ENCODE data around the gene KRT5.
"Not testable (repeated sequence)": the region's sequence is repeated elsewhere in the genome, so short reads cannot be mapped to it uniquely, and the experiment has no call there.

Gene KRT5

DNA sequence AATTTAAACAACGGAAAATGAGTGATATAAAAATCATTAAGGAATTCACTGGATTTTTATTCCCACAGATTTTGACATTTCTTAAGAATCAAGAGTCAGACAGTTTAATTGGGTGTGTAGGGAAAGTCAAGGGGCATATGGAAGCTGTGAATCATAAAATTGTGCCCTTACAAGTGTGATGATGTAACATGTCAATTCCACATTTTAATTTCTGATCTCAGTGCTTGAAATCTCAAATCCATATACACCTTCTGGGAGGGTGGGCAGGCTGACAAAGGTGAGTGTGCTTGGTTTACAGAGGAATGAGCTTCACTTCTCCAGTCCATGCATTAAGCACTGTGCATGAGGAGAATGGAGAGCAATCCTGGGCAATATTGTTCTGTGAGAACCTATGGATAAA is 26.1 kb downstream of the KRT5 start:
- DNase-seq: no peak

DNA sequence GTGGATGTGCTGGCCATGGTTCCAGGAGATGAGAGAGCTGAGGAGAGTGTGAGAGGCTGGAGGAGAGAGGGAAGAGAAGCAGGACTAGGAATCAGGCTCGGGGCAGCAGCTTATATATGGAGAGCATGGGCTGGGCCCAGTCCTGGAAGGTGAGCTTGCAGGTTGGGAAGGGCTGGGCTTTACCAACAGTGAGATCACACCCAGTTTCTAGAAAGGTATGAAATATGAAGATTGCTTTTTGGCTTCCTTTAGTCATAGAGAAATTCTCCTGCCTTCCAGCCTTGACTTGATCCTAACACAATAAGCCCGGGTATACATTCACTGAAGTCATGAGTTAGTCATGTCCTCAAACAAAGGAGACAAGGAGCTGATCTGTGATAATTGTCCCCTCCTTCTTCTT is 27.0 kb downstream of the KRT5 start, which contains the start of gene KRT6A:
KRT6A (minus strand) TSS at position 86 of the 400 bp plus-strand sequence; CDS start at position 17, 69 bp downstream.
- DNase-seq: no peak

DNA sequence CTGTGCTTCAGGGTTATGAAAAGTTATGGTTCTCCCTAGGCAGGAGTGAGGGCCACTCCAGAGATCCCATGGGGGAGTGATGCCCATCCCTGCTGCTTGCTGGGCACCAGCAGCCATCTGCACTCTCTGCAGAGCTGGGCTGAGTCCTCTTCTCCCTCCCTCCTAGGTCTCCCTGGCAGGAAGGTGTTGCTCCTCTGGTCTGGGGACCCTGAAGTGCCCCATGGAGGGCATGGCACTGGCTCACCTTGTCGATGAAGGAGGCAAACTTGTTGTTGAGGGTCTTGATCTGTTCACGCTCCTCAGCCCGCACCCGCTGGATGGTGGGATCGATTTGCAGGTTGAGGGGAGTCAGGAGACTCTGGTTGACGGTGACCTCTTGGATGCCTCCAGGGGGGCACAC is 27.8 kb downstream of the KRT5 start:
- DNase-seq: not testable (repeated sequence)

DNA sequence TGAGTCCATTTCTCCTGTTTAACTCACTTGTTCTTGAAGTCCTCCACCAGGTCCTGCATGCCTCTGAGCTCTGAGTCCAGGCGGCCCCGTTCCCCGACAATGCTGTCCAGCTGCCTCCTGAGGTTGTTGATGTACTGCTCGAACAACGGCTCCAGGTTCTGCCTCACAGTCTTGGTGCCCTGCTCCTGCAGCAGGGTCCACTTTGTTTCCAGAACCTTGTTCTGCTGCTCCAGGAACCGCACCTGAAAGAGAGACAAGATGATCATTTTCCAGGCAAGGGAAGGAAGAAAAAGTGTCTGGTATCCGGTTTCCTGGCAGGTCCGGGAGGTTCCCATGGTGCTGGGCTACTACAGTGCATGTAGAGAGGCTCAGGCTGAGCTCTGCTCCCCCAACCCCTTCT is 28.7 kb downstream of the KRT5 start:
- not testable (repeated sequence) for DNase-seq

DNA sequence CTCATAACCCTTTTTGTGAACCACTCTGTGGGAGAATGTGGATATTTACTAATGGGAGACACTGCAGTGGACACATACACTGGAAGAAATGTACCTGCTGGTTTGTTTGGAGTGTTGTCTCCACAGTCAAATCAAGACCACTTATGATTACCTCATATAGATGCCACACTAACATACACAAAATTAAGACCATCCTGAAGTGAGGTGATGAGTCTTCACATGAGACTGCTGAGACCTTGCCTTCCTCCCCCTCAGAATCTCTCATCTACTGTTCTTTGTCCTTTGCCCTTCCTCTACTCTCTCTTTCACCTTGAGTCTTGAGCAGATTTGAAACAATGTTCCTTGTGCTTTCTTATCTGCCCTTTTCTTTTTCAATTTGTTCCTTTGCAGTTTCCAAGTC is 31.5 kb downstream of the KRT5 start:
- DNase-seq: no peak

DNA sequence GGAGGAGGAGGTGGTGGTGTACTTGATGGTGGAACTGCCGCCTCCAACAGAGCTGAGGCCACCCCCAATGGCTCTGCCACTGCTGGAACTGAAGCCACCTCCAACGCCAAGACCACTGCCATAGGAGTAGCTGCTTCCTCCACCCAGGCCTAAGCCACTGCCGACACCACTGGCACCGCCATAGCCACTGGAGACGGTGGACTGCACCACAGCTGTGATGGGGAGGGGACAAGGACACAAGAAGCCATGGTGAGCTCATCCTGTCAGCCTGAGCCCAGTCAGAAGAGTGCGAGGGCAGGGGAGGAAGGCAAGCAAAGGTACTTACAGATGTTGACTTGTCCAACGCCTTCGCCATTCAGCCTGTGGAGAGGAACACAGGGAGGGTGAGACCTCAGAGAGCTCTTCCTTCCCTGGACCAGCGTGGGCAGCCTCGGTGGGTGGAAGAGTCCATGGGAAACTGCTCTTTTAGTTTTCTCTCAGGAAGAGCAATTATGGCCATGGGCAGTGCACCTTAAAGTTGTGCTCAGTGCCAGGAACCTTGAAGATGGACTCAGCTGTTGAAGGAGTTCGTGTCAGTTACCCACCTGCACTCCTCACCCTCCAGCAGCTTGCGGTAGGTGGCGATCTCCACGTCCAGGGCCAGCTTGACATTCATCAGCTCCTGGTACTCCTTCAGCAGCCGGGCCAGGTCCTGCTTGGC is 32.3 kb downstream of the KRT5 start:
- DNase-seq: not testable (repeated sequence)

DNA sequence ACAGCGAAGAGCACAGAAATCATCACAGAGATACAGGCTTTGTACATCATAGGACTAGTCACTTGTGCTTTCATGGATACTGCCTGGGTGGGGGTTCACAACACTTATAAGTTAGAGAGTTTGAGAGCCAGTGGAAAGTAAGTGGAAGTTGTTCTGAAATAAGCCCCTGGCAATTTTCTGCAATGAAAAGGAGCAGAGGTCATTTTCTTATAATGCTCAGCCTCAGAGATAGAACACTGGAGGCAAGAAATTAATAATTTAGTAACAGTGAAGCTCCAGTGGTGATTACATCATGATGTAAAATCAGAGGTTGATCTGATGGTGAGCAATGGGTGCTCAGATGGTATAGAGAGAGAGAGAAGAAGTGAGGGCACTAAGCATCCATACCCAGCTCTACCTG is 33.0 kb downstream of the KRT5 start:
- DNase-seq: no peak

DNA sequence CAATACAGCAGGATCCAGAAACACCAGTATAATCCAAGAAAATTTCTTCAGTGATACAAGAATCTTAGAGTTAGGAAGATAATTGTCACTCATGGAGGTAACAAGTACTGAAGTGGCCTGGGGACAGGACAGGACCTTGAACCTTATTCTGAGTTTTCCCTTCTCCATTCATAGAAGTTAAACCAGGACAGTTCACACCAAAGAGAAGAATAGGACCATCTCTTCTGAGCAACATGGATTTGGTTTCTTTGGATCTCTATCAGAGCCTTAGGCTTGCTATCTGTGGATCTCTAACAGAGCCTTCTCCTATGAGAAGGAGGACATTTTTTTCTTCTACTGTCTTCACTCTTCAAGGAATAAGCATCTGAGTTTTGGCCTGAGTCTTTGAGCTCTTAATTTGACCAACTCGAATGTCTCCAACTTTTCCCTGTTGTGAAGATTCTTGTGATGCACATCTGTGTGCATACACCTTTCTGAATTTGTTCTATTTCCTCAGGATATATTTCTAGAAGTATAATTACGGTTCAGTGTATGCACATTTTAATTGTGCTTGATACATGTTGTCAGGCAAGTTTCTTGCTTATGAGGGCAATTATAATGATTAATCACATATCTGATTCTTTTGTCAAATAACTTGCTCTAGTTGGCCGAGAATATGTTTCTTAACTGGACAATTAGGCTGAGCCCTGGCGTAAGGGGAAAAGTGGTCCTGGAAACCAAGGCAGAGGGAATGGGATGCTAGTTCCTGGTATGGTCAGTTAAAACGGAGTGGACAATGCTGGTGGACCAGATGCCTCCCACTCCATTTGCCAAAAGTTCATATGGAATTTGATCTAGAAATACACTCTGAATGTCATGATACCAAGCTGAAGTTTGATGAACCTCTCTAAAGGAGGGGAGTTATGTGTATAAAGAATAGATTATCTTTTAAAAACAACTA is 33.8 kb downstream of the KRT5 start:
- no peak for DNase-seq

DNA sequence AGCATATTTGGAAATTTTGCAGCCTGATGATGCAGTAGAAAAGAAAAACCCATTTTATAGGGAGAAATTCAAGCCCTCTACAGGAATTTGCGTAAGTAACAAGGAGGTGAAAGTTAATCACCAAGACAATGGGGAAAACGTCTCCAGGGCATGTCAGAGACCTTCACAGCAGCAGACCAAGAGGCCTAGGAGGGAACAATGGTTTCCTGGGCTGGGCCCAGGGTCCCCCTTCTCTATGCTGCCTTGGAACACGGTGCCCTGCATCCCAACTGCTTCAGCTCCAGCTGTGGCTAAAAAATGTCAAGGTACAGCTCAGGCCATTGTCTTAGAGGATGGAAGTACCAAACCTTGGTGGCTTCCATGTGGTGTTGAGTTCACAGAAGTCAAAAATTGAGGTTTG is 40.1 kb downstream of the KRT5 start:
- DNase-seq: no peak

DNA sequence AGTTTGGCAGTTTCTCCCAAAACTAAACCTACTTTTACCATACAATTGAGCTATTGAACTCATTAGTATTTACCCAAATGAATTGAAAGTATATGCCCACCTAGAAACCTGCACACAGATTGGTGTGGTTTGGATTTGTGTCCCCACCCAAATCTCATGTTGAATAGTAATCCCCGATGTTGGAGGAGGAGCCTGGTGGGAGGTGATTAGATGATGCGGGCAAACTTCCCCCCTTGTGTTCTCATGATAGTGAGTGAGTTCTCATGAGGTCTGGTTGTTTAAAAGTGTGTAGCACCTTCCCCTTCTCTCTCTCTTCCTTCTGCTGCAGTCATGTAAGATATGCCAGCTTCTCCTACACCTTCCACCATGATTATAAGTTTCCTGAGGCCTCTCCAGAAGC is 42.5 kb downstream of the KRT5 start:
- no peak for DNase-seq

DNA sequence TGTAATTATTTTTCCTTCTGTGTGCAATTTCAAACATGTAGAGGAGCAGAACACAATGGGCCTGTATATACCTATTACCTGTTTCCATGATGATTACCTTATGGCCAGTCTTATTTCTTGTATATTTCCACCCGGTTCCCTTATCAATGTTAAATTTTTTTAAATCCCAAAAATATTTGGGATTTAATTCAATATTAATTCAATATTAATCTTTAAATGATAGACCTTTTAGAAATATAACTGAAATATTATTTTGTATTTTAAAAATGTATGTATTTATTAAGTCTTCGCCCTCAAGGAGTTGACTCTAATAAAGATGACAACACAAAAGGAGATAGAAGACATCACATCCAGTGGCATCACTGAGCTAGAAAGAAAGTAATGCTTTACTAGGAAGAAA is 46.0 kb downstream of the KRT5 start:
- DNase-seq: no peak

DNA sequence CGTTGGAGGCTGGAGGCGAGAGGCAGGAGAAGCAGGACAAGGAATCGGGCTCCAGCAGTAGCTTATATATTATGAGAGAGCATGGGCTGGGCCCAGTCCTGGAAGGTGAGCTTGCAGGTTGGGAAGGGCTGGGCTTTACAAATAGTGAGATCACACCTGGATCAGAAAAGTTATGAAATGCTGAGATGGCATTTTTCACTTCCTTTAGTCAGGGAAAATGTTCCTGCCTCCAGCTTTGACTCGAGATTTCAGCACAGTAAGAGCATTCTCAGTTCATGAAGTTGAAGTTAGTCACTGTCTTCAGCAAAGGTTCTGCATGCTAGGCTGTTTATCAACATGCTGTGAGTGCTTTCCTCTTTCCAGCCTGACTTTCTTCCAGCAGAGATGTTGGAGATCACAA is 46.4 kb downstream of the KRT5 start, which contains the start of gene KRT6C:
KRT6C (minus strand) TSS at position 38 of the 400 bp plus-strand sequence. CDS start 68 bp downstream, outside the sequence.
- DNase-seq: no peak

DNA sequence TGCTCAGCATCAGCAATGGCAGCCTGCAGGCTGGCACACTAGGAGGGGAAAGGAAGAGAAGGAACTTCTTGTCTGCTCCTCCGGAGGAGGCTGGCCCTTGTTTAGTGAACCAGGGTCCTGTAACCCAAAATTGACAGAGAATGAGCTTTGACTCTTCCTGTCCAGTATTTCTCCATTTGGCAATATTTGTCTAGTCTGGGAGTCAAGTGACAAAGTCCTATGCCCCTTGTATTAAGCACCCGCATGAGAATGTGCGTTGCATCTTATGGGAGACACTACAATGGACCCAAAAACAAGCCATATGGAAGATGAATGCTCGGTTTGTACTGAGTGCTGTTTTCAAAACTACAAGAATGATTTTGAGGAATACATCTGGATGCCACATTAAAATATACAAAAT is 50.3 kb downstream of the KRT5 start:
- DNase-seq: no peak

DNA sequence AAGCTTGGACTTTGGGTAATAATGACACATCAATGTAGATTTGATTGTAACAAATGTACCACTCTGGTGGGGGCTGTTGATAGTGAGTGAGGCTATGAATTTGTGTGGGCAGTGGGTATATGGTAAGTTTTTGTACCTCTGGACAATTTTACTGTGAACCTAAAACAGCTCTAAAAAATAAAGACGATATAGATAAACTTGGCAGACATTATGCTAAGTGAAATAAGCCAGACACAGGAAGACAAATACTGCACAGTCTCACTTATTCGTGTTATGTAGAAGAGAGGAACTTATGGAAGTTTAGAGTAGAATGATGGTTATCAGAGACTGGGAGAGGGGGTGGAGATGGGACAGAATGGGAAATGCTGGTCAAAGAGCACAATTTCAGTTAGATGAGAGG is 55.3 kb downstream of the KRT5 start:
- DNase-seq: no peak
